ENCODE measurements around the gene TLR9. TPM values are rescaled to one million over a fixed set of nuclear protein-coding genes. Genes with fewer than 3 reads are reported as not detected.
A peak's percentile ranks its signal among the peaks of the same experiment; 100 is the strongest.

TLR9 gene
- total RNA-seq, 1 experiment from 2014 or later = not detected

DNA sequence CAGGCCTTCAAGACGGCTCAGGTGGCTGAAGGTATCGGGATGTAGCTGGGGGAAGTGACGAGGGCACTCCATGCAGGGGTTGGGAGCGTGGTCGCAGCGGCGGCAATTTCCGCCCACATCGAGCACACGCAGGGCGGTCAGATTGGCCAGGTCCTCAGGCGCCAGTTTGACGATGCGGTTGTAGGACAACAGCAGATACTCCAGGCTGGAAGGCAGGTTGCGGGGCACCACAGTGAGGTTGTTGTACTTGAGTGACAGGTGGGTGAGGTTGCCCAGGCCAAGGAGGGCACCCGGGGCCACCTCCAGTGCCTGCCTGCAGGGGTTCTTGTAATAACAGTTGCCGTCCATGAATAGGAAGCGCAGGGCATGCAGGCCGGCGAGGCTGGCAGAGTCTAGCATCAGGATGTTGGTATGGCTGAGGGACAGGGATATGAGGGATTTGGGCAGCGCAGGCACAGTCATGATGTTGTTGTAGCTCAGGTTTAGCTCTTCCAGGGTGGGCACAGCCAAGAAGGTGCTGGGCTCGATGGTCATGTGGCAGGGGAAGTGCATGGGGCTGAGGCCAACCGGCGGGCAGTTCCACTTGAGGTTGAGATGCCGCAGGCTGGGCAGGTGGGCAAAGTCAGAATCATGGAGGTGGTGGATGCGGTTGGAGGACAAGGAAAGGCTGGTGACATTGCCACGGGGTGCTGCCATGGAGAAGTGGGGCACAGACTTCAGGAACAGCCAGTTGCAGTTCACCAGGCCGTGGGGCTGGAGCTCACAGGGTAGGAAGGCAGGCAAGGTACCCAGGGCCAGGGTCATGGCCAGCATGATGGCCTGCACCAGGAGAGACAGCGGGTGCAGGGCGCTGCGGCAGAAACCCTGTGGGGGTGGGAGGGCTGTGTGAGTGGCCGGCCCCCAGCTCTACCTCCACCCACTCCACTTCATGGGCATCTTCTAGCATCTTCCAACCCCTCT is 1.7 kb downstream of the TLR9 start:
- no peaks in the 10 kb centered on the region; the same call in none of the 2 replicates for H3K27me3 Mint-ChIP-seq (ENCODE audit: low read depth)
- Histone ChIP-seq H3K27ac (ENCODE audit: insufficient read length, low read depth, low read length) (no peak overlapping the region), H3K4ac (ENCODE audit: low read depth, low read length) (no peak overlapping the region), H2BK20ac (ENCODE audit: low read depth, low read length, poor library complexity, severe bottlenecking) (no peak overlapping the region), H2BK5ac (ENCODE audit: insufficient read length, low read length) (no peak overlapping the region), H3K79me1 (ENCODE audit: insufficient read depth, low read depth, low read length, poor library complexity, severe bottlenecking) (no peaks in the 10 kb centered on the region), H2AK5ac (ENCODE audit: insufficient read length, low read length) (no peak overlapping the region), H4K91ac (ENCODE audit: insufficient read length, low read depth, low read length) (no peak overlapping the region), H3K14ac (ENCODE audit: insufficient read depth, low read length) (no peak overlapping the region), H3K4me1 (ENCODE audit: insufficient read depth, low read length) (no peaks in the 10 kb centered on the region), H3K4me2 (ENCODE audit: insufficient read depth, insufficient read length, low read length) (no peak overlapping the region), H3T11ph (ENCODE audit: low read length) (no peak overlapping the region), H2AFZ (ENCODE audit: low read length) (no peak overlapping the region), H3K23ac (ENCODE audit: insufficient read length, low read depth, low read length) (no peak overlapping the region), H3K27me3 (ENCODE audit: insufficient read depth, low read length) (no peaks in the 10 kb centered on the region), H3K9ac (ENCODE audit: extremely low read depth, insufficient read length, low read length) (no peak overlapping the region), H4K20me1 (ENCODE audit: control insufficient read depth, insufficient read depth, insufficient read length) (no peaks in the 10 kb centered on the region), H2BK12ac (ENCODE audit: insufficient read length, low read depth, low read length) (no peak overlapping the region), H2BK15ac (ENCODE audit: low read depth, low read length) (no peak overlapping the region), H3K23me2 (ENCODE audit: insufficient read length, low read depth, low read length, poor library complexity, severe bottlenecking) (no peaks in the 10 kb centered on the region), H2BK120ac (ENCODE audit: low read depth, low read length, poor library complexity, severe bottlenecking) (no peak overlapping the region), H3K18ac (ENCODE audit: insufficient read length, low read depth, low read length) (no peak overlapping the region), H4K5ac (ENCODE audit: insufficient read length, low read depth, low read length) (no peak overlapping the region), H3K9me3 (ENCODE audit: control insufficient read depth, low read depth, low read length) (no peaks in the 10 kb centered on the region), H4K8ac (replicated peaks; ENCODE audit: insufficient read length, low read depth, low read length) (no peak overlapping the region), H3K56ac (ENCODE audit: insufficient read length, low read depth, low read length) (no peak overlapping the region), H3K79me2 (ENCODE audit: insufficient read depth, low read length) (no peaks in the 10 kb centered on the region)
- peak; percentile 16 for DNase-seq
- H3K9me3 Mint-ChIP-seq = no peaks in the 10 kb centered on the region; a peak in 2 of 5 replicates
- TF ChIP-seq, protein P1, sequence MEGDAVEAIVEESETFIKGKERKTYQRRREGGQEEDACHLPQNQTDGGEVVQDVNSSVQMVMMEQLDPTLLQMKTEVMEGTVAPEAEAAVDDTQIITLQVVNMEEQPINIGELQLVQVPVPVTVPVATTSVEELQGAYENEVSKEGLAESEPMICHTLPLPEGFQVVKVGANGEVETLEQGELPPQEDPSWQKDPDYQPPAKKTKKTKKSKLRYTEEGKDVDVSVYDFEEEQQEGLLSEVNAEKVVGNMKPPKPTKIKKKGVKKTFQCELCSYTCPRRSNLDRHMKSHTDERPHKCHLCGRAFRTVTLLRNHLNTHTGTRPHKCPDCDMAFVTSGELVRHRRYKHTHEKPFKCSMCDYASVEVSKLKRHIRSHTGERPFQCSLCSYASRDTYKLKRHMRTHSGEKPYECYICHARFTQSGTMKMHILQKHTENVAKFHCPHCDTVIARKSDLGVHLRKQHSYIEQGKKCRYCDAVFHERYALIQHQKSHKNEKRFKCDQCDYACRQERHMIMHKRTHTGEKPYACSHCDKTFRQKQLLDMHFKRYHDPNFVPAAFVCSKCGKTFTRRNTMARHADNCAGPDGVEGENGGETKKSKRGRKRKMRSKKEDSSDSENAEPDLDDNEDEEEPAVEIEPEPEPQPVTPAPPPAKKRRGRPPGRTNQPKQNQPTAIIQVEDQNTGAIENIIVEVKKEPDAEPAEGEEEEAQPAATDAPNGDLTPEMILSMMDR (conservative IDR thresholded peaks at IDR 0.05) = no peak
- H3K4me3 Mint-ChIP-seq = no peak overlapping the region; a peak in 2 of 5 replicates
- no peaks in the 10 kb centered on the region; a peak in 1 of 7 replicates for H3K36me3 Mint-ChIP-seq (ENCODE audit: insufficient read depth in 1 of 3, low read depth in 3 of 3)
- H3K4me1 Mint-ChIP-seq = peaks cover 0 to 23% of the 10 kb centered on the region in 2 experiments; a peak in 3 of 4 replicates
- H3K27ac Mint-ChIP-seq = peak overlapping the region in 2 of 3 experiments; percentile 46 to 84; a peak in 3 of 7 replicates
- no CpG with 5 or more reads among the region's 32 CpGs for WGBS (ENCODE audit: extremely low coverage, insufficient read length, low lambda C conversion rate)
